GM12875 (cell line): ENCODE results near the gene SYN1.
A peak's percentile ranks its signal among the peaks of the same experiment; 100 is the strongest.

Experiments
- H3K4me3 ChIP-seq: one replicate; pipeline ENCODE4 v1.5.1; 2011; ENCODE audit warnings: low read depth, low read length, control low read depth
- TF ChIP-seq, protein P1 (sequence below): IDR thresholded peaks from 2 replicates; pipeline ENCODE4 v1.5.1; 2011; ENCODE audit warnings: low read depth, mild to moderate bottlenecking, control low read depth, inconsistent platforms, low read length, moderate library complexity, borderline replicate concordance; ENCODE audit not compliant: insufficient read depth

Gene SYN1

DNA sequence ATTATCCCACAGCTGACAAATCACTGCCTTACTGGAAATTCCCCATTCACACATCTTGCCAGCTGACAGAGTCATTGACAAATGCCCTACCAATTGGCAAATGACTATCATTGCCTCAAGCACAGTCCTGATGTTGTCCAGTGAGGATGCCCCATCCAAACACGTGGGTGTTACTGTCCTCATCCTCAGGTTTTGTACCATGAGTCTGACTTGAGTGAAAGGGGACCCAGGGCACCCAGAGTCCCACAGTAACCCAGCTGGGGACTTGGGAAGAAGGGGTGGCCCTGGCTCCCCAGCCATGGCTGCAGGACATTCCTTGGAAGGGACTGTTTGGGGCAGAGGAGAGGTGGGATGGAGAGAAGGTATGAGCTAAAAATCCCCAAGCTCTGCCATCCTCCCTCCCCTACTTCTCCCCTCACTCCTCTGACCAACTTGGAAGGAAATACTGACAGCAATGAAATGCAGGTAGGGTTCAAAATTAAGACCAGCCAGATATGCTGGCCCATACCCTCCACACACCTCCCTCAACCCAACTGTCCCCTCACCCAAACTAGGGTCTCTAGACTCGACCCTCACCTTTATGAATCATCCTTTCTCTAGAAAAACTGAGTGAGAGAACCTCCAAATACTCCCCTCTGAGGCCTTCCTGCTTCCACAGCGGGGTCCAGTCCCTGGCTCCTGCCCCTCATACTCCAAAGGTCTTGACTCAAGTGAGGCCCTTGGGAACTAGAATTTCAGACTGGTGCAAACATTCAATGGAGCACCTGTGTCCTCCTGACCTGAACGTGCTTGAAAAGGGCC is 32.4 kb downstream of the SYN1 start:
- no peak overlapping the region for H3K4me3 ChIP-seq
- TF ChIP-seq, protein P1, sequence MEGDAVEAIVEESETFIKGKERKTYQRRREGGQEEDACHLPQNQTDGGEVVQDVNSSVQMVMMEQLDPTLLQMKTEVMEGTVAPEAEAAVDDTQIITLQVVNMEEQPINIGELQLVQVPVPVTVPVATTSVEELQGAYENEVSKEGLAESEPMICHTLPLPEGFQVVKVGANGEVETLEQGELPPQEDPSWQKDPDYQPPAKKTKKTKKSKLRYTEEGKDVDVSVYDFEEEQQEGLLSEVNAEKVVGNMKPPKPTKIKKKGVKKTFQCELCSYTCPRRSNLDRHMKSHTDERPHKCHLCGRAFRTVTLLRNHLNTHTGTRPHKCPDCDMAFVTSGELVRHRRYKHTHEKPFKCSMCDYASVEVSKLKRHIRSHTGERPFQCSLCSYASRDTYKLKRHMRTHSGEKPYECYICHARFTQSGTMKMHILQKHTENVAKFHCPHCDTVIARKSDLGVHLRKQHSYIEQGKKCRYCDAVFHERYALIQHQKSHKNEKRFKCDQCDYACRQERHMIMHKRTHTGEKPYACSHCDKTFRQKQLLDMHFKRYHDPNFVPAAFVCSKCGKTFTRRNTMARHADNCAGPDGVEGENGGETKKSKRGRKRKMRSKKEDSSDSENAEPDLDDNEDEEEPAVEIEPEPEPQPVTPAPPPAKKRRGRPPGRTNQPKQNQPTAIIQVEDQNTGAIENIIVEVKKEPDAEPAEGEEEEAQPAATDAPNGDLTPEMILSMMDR: no peak

DNA sequence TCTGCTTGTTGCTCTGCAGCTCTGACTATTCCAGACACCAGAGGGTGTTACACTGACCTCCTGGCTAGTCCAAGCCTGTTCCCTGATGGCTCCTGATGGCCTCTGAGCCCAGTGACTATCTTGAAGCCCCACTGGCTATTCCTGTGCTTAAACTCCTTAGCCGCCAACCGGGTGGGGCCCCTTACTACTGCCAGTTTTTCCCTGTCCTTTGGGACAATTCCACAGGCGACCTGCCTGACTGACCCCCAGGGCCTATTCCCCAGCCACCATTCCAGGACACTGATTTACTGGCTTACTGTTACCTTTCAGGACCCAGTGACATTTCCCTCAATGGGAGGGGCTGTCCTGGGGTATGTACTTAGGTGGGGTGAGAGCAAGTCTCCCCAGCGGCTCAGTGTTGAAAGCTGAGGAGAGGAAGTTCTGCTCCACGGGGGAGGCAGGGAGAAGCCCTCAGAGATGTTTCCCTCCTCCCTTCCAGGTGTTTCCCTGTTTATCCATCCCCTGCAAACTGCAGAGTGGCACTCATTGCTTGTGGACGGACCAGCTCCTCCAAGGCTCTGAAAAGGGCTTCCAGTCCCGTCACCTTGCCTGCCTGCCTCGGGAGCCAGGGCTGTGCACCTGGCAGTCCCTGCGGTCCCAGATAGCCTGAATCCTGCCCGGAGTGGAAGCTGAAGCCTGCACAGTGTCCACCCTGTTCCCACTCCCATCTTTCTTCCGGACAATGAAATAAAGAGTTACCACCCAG is 33.4 kb downstream of the SYN1 start:
- TF ChIP-seq, protein P1: no peak
- no peak overlapping the region for H3K4me3 ChIP-seq

DNA sequence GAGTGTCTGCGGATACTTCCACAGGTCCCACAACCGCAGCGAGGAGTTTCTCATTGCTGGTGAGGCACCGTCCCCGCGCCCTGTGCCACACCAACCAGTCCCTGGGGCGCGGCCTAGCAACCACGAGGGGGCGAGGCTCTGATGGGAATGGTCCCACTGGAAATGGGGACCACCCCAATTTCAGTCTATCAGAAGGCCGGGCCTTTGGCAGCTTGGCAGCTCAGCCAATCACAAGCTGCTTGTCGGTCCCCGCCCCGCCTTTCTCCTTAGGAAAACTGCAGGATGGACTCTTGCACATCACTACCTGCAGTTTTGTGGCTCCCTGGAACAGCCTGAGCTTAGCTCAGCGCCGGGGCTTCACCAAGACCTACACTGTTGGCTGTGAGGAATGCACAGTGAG is 34.4 kb downstream of the SYN1 start:
- TF ChIP-seq, protein P1: no peak

DNA sequence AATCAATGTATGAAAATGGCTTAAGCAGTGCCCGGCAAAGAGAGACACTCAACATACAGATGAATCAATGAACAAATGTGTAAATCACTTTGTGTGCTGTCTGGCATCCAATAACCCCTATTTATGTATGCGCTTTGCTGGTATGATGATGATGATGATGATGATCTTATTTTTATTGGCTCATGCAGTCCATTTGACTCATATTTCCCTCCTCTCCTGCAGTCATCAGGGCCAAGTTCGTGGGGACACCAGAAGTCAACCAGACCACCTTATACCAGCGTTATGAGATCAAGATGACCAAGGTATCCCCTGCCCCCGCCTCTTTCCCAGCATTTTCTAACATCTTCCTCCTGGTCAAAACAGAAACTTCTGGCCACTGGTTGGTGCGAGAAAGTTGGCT is 34.9 kb downstream of the SYN1 start:
- H3K4me3 ChIP-seq: no peak overlapping the region
- TF ChIP-seq, protein P1: no peak

More for the DNA sequence above, 34.4 kb downstream of the SYN1 start:
- H3K4me3 ChIP-seq: no peak overlapping the region

DNA sequence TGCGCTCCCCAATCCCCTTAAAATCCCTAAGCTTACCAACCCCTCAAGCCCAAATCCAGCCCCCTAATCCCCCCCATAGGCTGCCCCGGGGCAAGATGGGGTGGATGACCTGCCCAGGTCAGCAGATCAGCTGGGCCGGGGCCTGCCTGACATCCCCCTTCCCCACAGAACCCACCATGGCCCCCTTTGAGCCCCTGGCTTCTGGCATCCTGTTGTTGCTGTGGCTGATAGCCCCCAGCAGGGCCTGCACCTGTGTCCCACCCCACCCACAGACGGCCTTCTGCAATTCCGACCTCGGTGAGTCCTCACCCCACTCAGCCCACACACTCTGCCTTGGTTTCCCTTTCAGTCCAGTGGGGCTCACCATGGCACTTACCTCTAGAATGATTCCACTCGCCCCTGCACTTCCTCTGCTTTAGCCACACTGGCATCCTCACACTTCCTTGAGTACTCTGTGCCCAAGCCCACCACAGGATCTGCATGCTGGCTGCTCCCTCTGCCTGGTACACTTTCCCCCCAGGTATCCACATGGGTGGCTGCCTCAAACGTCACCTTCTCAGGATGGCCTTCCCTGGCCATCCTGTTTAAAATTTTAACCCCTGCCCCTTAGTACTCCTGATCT is 36.3 kb downstream of the SYN1 start:
- TF ChIP-seq, protein P1: no peak
- H3K4me3 ChIP-seq: peak overlapping the region; percentile 6

DNA sequence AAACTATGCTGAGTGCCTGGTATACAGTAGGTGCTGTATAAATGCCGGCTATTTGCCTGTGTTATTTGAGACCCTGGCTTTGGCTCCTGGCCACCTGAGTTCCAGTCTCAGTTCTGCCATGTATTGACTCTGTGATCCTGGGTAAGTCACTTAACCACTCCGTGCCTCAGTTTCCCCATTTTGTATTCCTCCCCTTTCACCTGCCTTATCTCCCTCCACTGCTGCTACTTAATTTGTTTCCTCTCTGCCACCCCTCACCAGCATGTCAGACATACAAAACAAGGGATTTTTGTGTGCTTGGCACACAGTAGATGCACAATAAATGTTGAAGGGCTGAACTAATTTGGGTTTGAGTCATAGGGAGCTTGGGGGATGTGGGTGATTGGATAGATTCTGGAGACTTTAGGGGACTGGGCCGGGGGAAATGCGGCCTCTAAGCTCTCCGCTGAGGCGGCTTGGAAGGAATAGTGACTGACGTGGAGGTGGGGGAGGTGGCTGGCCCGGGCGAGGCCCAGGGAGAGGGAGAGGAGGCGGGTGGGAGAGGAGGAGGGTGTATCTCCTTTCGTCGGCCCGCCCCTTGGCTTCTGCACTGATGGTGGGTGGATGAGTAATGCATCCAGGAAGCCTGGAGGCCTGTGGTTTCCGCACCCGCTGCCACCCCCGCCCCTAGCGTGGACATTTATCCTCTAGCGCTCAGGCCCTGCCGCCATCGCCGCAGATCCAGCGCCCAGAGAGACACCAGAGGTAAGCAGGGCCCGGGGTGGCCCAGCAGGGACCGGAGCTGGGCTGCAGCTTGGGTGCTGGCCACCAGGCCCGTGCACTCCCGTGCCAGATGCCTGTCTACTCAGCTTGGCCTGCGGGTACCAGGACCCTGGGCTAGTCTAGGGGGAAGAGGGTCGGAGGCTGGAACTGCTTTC is 37.7 kb downstream of the SYN1 start, which contains the start of gene TIMP1:
TSS of gene TIMP1 (plus strand) at position 706 of the 917 bp plus-strand sequence. CDS start 980 bp downstream, outside the sequence.
- TF ChIP-seq, protein P1: no peak
- H3K4me3 ChIP-seq: peak within 1 kb of the TSS; percentile 64
